ENCODE results near the gene EXOC6.

Gene EXOC6

GRCh38 chr10:92845921-92846320 lies 2.4 kb upstream of the EXOC6 start:
- Histone ChIP-seq H3K27ac (no peak overlapping the region), H3K4me3 (no peak overlapping the region)
- no peak for TF ChIP-seq CTCF (IDR thresholded peaks at IDR 0.05)
- no peak for DNase-seq (ENCODE audit: low spot score)

- no peak for DNase-seq (ENCODE audit: low spot score)
- H3K4me3 ChIP-seq = no peak overlapping the region
- TF ChIP-seq CTCF (IDR thresholded peaks at IDR 0.05) = no peak
Measured at GRCh38 chr10:92846344-92846743, 2.0 kb upstream of the EXOC6 start.

GRCh38 chr10:92846854-92847201 lies 1.5 kb upstream of the EXOC6 start:
- no peak for DNase-seq (ENCODE audit: low spot score)
- no peak overlapping the region for H3K27ac ChIP-seq
- H3K4me3 ChIP-seq = no peak overlapping the region
- no peak for TF ChIP-seq CTCF (IDR thresholded peaks at IDR 0.05)

More at GRCh38 chr10:92846344-92846743, 2.0 kb upstream of the EXOC6 start:
- H3K27ac ChIP-seq = no peak overlapping the region

- TF ChIP-seq CTCF (IDR thresholded peaks at IDR 0.05) = no peak
- no peak overlapping the region for H3K27ac ChIP-seq
- H3K4me3 ChIP-seq = no peak overlapping the region
- DNase-seq (ENCODE audit: low spot score) = no peak
Measured at GRCh38 chr10:92847202-92847864, 987 bp upstream of the EXOC6 start.

GRCh38 chr10:92848037-92848440 lies 281 bp upstream of the EXOC6 start:
- H3K4me3 ChIP-seq = peak overlapping the region; percentile 96
- peak overlapping the region; percentile 80 to 86 for H3K27ac ChIP-seq
- TF ChIP-seq CTCF (IDR thresholded peaks at IDR 0.05) = no peak
- no peak for DNase-seq (ENCODE audit: low spot score)

GRCh38 chr10:92849234-92849525 lies 860 bp downstream of the EXOC6 start:
- peak overlapping the region; percentile 96 for H3K4me3 ChIP-seq
- no peak for DNase-seq (ENCODE audit: low spot score)
- TF ChIP-seq CTCF (IDR thresholded peaks at IDR 0.05) = no peak
- peak overlapping the region in 1 of 2 donors; percentile 86 for H3K27ac ChIP-seq

GRCh38 chr10:92849576-92850090 lies 1.3 kb downstream of the EXOC6 start:
- no peak for DNase-seq (ENCODE audit: low spot score)
- peak overlapping the region; percentile 96 for H3K4me3 ChIP-seq
- no peak for TF ChIP-seq CTCF (IDR thresholded peaks at IDR 0.05)
- H3K27ac ChIP-seq = no peak overlapping the region

All from coronary artery (tissue), 2 donors.